SK-N-SH treated with all-trans-retinoic acid at 6 μM for 48 hours (cell line): Measurements from ENCODE around the gene PECR.

ENCODE experiments used
- ATAC-seq: fragments of 200-7000 bp; cut with Tn5 transposase; 3 replicates; pipeline ENCODE4 v1.9.1; 2020; ENCODE audit warnings: mild to moderate bottlenecking, moderate library complexity
- ARNTL ChIP-seq: fragments of 450-650 bp; formaldehyde crosslinking; IDR thresholded peaks from 2 replicates; pipeline ENCODE4 v1.5.0; 2020; ENCODE audit warnings: low read depth, mild to moderate bottlenecking, moderate library complexity, borderline replicate concordance
- BACH2 ChIP-seq: fragments of 250-450 bp; sonication (Bioruptor Pico); IDR thresholded peaks from 2 replicates; pipeline ENCODE4 v1.9.0; 2021; ENCODE audit warnings: mild to moderate bottlenecking, borderline replicate concordance
- CSDC2 ChIP-seq: fragments of 250-450 bp; sonication (Bioruptor Pico); IDR thresholded peaks from 2 replicates; pipeline ENCODE4 v1.5.0; 2020; ENCODE audit warnings: mild to moderate bottlenecking, moderate library complexity
- CSRNP3 ChIP-seq: fragments of 250-450 bp; sonication (Bioruptor Pico); IDR thresholded peaks from 2 replicates; pipeline ENCODE4 v1.5.1; 2021; ENCODE audit warnings: mild to moderate bottlenecking, moderate library complexity
- ESRRG ChIP-seq: fragments of 250-450 bp; sonication (Bioruptor Pico); IDR thresholded peaks from 2 replicates; pipeline ENCODE4 v1.6.1; 2021; ENCODE audit warnings: mild to moderate bottlenecking
- GLIS3 ChIP-seq: fragments of 250-450 bp; sonication (Bioruptor Pico); IDR thresholded peaks from 2 replicates; pipeline ENCODE4 v1.5.0; 2020; ENCODE audit warnings: mild to moderate bottlenecking, moderate library complexity
- ISL1 ChIP-seq: fragments of 250-450 bp; sonication (Bioruptor Pico); IDR thresholded peaks from 2 replicates; pipeline ENCODE4 v2.1.2; 2022; ENCODE audit warnings: mild to moderate bottlenecking, moderate library complexity
- OSR1 ChIP-seq: fragments of 250-450 bp; sonication (Bioruptor Pico); IDR thresholded peaks from 2 replicates; pipeline ENCODE4 v1.8.0; 2022; ENCODE audit warnings: moderate library complexity, mild to moderate bottlenecking, inconsistent platforms
- PPARA ChIP-seq: fragments of 250-450 bp; sonication (Bioruptor Pico); IDR thresholded peaks from 2 replicates; pipeline ENCODE4 v1.5.0; 2020; ENCODE audit warnings: mild to moderate bottlenecking, borderline replicate concordance
- TCF4 ChIP-seq: fragments of 250-450 bp; sonication (Bioruptor Pico); IDR thresholded peaks from 2 replicates; pipeline ENCODE4 v1.8.0; 2021; ENCODE audit warnings: mild to moderate bottlenecking, moderate library complexity, borderline replicate concordance
- TOX ChIP-seq: fragments of 250-450 bp; sonication (Bioruptor Pico); IDR thresholded peaks from 2 replicates; pipeline ENCODE4 v1.8.0; 2021; ENCODE audit warnings: mild to moderate bottlenecking, moderate library complexity, borderline replicate concordance
- ZC3H10 ChIP-seq: fragments of 250-450 bp; sonication (Bioruptor Pico); IDR thresholded peaks from 2 replicates; pipeline ENCODE4 v1.5.1; 2021; ENCODE audit warnings: mild to moderate bottlenecking, moderate library complexity
- ZFP3 ChIP-seq: fragments of 250-450 bp; sonication (Bioruptor Pico); IDR thresholded peaks from 2 replicates; pipeline ENCODE4 v1.5.0; 2020; ENCODE audit warnings: mild to moderate bottlenecking, moderate library complexity
- ZFP30 ChIP-seq: fragments of 450-650 bp; formaldehyde crosslinking; IDR thresholded peaks from 2 replicates; pipeline ENCODE4 v1.5.0; 2022; ENCODE audit warnings: mild to moderate bottlenecking, moderate library complexity
- ZNF565 ChIP-seq: fragments of 450-650 bp; formaldehyde crosslinking; conservative IDR thresholded peaks from 2 replicates; pipeline ENCODE4 v1.5.0; 2020; ENCODE audit warnings: low read depth, mild to moderate bottlenecking, moderate library complexity
- ZNF70 ChIP-seq: fragments of 450-650 bp; formaldehyde crosslinking; IDR thresholded peaks from 2 replicates; pipeline ENCODE4 v1.5.0; 2020; ENCODE audit warnings: mild to moderate bottlenecking, moderate library complexity
- ZNF8 ChIP-seq: fragments of 450-650 bp; formaldehyde crosslinking; IDR thresholded peaks from 2 replicates; pipeline ENCODE4 v1.5.0; 2020; ENCODE audit warnings: mild to moderate bottlenecking, moderate library complexity
- TF ChIP-seq, protein P1 (sequence below): fragments of 250-450 bp; sonication (Bioruptor Pico); IDR thresholded peaks from 2 replicates; pipeline ENCODE4 v1.8.0; 2021; ENCODE audit warnings: low read depth, mild to moderate bottlenecking, moderate library complexity, borderline replicate concordance
- TF ChIP-seq, protein P2 (sequence below): fragments of 250-450 bp; sonication (Bioruptor Pico); IDR thresholded peaks from 2 replicates; pipeline ENCODE4 v1.5.1; 2020; ENCODE audit warnings: low read depth, mild to moderate bottlenecking, moderate library complexity
- TF ChIP-seq, protein P3 (sequence below): fragments of 250-450 bp; sonication (Bioruptor Pico); IDR thresholded peaks from 2 replicates; pipeline ENCODE4 v1.5.0; 2020; ENCODE audit warnings: mild to moderate bottlenecking, moderate library complexity
- TF ChIP-seq, protein P4 (sequence below): fragments of 250-450 bp; sonication (Bioruptor Pico); IDR thresholded peaks from 2 replicates; pipeline ENCODE4 v1.8.0; 2020; ENCODE audit warnings: mild to moderate bottlenecking, moderate library complexity, borderline replicate concordance

The PECR gene

GRCh38 chr2:216119146-216119545, 37.5 kb upstream of the PECR start:
- TF ChIP-seq CSRNP3 (CRISPR knock-in tag) (no peak), GLIS3 (CRISPR knock-in tag) (no peak), ZNF565 (CRISPR knock-in tag) (no peak), PPARA (no peak), TOX (CRISPR knock-in tag) (no peak), ZC3H10 (CRISPR knock-in tag) (no peak), CSDC2 (CRISPR knock-in tag) (no peak), ISL1 (no peak), ZFP30 (CRISPR knock-in tag) (no peak), ARNTL (CRISPR knock-in tag) (no peak), TCF4 (CRISPR knock-in tag) (no peak), ESRRG (CRISPR knock-in tag) (no peak), ZNF70 (CRISPR knock-in tag) (no peak), ZFP3 (no peak), OSR1 (CRISPR knock-in tag) (no peak)
- TF ChIP-seq, protein P1, sequence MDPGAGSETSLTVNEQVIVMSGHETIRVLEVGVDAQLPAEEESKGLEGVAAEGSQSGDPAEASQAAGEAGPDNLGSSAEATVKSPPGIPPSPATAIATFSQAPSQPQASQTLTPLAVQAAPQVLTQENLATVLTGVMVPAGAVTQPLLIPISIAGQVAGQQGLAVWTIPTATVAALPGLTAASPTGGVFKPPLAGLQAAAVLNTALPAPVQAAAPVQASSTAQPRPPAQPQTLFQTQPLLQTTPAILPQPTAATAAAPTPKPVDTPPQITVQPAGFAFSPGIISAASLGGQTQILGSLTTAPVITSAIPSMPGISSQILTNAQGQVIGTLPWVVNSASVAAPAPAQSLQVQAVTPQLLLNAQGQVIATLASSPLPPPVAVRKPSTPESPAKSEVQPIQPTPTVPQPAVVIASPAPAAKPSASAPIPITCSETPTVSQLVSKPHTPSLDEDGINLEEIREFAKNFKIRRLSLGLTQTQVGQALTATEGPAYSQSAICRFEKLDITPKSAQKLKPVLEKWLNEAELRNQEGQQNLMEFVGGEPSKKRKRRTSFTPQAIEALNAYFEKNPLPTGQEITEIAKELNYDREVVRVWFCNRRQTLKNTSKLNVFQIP, result no peak
- TF ChIP-seq, protein P2, sequence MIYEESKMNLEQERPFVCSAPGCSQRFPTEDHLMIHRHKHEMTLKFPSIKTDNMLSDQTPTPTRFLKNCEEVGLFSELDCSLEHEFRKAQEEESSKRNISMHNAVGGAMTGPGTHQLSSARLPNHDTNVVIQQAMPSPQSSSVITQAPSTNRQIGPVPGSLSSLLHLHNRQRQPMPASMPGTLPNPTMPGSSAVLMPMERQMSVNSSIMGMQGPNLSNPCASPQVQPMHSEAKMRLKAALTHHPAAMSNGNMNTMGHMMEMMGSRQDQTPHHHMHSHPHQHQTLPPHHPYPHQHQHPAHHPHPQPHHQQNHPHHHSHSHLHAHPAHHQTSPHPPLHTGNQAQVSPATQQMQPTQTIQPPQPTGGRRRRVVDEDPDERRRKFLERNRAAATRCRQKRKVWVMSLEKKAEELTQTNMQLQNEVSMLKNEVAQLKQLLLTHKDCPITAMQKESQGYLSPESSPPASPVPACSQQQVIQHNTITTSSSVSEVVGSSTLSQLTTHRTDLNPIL (CRISPR knock-in tag), result no peak
- ATAC-seq, result no peak

- no peak for ATAC-seq
- TF ChIP-seq, protein P3, sequence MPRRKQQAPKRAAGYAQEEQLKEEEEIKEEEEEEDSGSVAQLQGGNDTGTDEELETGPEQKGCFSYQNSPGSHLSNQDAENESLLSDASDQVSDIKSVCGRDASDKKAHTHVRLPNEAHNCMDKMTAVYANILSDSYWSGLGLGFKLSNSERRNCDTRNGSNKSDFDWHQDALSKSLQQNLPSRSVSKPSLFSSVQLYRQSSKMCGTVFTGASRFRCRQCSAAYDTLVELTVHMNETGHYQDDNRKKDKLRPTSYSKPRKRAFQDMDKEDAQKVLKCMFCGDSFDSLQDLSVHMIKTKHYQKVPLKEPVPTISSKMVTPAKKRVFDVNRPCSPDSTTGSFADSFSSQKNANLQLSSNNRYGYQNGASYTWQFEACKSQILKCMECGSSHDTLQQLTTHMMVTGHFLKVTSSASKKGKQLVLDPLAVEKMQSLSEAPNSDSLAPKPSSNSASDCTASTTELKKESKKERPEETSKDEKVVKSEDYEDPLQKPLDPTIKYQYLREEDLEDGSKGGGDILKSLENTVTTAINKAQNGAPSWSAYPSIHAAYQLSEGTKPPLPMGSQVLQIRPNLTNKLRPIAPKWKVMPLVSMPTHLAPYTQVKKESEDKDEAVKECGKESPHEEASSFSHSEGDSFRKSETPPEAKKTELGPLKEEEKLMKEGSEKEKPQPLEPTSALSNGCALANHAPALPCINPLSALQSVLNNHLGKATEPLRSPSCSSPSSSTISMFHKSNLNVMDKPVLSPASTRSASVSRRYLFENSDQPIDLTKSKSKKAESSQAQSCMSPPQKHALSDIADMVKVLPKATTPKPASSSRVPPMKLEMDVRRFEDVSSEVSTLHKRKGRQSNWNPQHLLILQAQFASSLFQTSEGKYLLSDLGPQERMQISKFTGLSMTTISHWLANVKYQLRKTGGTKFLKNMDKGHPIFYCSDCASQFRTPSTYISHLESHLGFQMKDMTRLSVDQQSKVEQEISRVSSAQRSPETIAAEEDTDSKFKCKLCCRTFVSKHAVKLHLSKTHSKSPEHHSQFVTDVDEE (CRISPR knock-in tag), result no peak
- no peak for TF ChIP-seq ZFP30 (CRISPR knock-in tag)
- no peak for TF ChIP-seq ZNF565 (CRISPR knock-in tag)
- TF ChIP-seq, protein P4, sequence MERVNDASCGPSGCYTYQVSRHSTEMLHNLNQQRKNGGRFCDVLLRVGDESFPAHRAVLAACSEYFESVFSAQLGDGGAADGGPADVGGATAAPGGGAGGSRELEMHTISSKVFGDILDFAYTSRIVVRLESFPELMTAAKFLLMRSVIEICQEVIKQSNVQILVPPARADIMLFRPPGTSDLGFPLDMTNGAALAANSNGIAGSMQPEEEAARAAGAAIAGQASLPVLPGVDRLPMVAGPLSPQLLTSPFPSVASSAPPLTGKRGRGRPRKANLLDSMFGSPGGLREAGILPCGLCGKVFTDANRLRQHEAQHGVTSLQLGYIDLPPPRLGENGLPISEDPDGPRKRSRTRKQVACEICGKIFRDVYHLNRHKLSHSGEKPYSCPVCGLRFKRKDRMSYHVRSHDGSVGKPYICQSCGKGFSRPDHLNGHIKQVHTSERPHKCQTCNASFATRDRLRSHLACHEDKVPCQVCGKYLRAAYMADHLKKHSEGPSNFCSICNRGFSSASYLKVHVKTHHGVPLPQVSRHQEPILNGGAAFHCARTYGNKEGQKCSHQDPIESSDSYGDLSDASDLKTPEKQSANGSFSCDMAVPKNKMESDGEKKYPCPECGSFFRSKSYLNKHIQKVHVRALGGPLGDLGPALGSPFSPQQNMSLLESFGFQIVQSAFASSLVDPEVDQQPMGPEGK, result no peak
- no peak for TF ChIP-seq CSRNP3 (CRISPR knock-in tag)
- TF ChIP-seq, protein P2 (CRISPR knock-in tag), result no peak
- no peak for TF ChIP-seq PPARA
- no peak for TF ChIP-seq TOX (CRISPR knock-in tag)
- no peak for TF ChIP-seq ARNTL (CRISPR knock-in tag)
- no peak for TF ChIP-seq BACH2
- TF ChIP-seq GLIS3 (CRISPR knock-in tag), result no peak
- TF ChIP-seq ZNF8 (CRISPR knock-in tag), result no peak
- TF ChIP-seq ISL1, result no peak
- no peak for TF ChIP-seq ESRRG (CRISPR knock-in tag)
Measured at GRCh38 chr2:216118474-216118873, 36.9 kb upstream of the PECR start.
